ENCODE measurements around the gene GDI2.
"Not testable (repeated sequence)": the region's sequence is repeated elsewhere in the genome, so short reads cannot be mapped to it uniquely, and the experiment has no call there.

The GDI2 gene

DNA sequence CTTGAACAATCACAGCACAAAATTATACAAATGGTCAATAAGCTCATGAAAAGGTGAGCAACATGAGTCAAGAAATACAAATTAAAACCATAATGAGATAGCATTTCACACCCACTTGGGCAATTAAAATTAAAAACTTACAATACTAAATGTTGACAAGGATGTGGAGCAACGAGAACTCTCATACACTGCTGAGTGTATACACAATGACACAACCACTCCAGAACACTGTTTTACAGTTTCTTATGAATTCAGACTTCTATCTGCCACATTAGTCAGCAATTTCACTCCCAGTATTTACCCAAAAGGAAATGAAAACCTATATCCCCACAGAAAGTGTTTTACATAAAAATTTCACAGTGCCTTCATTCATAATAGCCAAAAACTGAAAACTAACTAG lies 31.1 kb downstream of the GDI2 start:
- DNase-seq (ENCODE audit: low read depth in 2 of 2), result no peak

DNA sequence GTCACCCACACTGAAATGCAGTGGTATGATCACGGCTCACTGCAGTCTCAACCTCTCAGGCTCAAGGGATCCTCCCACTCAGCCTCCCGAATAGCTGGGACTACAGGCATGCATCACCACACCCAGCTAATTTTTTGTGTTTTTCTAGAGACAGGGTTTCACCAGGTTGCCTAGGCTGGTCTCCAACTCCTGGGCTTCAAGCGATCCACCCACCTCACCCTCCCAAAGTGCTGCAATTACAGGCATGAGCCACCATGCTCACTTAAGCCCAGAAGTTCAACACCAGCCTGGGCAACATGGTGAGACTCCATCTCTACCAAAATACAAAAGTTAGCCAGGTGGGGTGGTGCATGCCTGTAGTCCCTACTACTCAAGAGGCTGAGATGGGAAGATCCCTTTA lies 33.5 kb downstream of the GDI2 start:
- no peak for DNase-seq (ENCODE audit: low read depth in 2 of 2)

DNA sequence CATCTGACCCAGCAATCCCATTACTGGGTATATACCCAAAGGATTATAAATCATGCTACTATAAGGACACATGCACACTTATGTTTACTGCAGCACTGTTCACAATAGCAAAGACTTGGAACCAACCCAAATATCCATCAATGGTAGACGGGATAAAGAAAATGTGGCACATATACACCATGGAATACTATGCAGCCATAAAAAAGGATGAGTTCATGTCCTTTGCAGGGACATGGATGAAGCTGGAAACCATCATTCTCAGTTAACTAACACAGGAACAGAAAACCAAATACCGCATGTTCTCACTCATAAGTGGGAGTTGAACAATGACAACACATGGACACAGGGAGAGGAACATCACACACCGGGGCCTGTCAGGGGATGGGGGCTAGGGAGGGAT lies 35.5 kb downstream of the GDI2 start:
- DNase-seq (ENCODE audit: low read depth in 2 of 2), result not testable (repeated sequence)

DNA sequence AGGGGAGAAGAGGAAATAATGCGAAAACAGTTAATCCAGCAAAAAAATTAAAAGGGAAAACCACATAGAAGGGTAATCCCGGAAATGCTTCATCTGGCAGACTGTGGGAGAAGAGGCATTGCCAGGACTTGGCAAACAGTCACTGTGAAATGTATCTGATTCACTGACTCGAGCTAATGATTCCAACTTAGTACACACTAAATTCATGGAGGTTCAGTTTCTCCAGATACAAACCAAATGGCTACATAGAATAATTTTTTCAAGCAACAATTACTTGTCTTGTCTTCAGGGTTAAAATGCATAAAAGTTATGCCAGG lies 36.4 kb downstream of the GDI2 start:
- no peak for DNase-seq (ENCODE audit: low read depth in 2 of 2)

DNA sequence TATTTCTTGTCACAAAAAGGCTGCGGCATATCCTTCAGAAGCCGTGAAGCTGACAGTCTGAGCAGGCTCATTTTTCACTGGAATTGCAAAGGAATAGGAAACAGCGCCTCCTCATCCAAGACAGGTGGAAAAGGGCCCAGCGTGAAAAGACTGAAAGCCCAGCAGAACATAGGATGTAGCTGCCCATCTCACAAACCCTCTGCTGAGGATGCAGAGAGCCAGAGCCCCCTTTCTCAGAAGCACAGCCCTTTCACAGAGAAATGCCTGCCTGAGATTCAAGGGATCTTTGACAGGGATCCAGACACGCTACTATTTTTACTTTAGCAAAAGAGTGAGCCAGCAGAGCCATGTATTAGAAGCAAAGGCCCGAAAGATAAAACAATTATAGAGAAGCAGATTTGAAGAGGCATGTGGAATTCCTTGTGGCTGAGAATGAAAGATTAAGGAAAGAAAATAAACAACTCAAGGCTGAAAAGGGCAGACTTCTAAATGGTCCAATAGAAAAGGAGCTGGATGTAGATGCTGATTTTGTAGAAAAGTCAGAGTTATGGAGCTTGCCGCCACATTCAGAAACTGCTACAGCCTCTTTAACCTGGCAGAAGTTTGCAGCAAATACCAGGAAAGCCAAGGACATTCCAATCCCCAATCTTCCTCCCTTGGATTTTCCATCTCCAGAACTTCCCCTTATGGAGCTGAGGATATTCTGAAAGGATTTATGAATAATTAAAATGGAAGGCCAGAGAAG lies 36.9 kb downstream of the GDI2 start:
- DNase-seq (ENCODE audit: low read depth in 2 of 2), result no peak

DNA sequence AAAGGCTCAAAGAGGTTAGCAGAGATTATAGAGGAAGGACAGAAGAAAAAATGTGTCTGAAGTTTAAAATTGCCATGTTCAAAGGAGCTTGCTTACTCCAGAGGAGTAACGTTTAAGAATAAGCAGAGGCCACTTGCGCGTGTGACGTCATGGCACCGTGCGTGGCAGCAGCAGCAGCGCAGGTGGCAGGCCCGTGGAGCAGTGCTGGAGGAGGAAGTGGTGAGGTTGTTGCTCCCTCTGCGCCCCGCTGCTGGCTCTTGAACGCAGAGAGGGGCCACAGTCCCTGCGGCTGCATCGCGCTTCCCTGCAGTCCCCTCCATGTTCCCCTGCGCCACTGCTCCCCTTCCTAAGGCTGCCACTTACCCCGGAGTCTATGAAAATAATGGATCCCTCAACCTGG lies 37.5 kb downstream of the GDI2 start:
- peak; percentile 55 to 74 for DNase-seq (ENCODE audit: low read depth in 2 of 2)

DNA sequence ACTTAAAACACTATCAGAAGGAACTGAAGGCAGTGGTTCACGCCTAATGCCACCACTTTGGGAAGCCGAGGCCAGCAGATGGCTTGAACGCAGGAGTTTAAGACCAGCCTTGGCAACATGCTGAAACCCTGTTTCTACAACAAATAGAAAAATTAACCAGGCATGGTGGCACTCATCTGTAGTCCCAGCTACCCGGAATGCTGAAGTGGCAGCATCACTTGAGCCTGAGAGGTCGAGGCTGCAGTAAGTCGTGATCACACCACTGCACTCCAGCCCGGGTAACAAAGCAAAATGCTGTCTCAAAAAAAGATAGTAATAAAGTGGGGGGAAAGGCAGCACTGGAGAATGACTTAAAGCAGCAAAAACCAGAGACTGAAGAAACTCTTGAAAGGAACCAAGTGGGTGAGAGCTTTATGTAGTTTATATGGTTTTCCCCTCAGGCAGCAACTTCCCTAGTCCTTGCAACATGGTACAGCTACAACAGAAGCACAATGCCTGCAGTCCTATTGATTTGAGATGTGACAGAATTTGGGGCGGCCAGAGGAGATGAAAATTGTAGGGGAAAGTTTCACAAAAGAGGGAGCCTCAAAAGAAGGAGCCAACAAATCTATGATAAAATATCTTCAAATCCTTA lies 38.1 kb downstream of the GDI2 start:
- DNase-seq (ENCODE audit: low read depth in 2 of 2), result no peak

DNA sequence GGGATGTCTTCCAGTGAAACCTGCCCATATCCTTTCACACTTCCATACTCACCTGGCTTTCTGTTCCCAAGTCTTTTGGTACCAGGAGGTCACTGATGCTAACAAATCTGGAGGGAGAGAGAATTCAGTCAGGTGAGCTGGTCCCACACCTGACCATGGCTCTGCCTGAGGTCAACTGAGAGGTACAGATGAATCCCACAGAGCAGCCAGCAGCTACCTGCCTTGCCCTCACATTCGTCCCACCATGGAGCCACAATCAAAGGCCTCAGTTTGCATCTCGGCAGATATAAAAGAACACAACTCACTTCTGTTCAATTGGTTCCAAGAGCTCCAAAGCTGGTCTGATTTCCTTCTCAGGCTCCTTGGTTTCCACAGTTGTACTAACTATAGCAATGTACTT lies 47.0 kb downstream of the GDI2 start:
- no peak for DNase-seq (ENCODE audit: low read depth in 2 of 2)

DNA sequence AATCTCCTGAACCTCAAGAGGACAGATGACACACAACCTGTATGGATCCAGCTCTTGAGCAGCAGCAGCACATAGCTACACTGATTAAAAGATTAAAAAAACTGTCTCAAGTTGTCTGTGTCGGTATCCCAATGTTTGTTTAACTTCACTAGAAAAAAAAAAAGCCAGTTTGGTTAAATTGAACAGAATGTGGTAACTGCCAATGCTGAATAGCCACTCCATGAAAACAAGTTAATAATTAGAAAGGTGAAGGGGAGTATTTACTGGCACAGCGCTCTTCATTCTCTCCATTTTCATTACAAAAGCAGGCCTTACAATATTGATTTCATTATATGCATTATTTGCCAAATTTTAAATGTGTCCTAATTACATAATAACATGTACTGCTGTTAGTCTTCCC lies 47.6 kb downstream of the GDI2 start:
- no peak for DNase-seq (ENCODE audit: low read depth in 2 of 2)

DNA sequence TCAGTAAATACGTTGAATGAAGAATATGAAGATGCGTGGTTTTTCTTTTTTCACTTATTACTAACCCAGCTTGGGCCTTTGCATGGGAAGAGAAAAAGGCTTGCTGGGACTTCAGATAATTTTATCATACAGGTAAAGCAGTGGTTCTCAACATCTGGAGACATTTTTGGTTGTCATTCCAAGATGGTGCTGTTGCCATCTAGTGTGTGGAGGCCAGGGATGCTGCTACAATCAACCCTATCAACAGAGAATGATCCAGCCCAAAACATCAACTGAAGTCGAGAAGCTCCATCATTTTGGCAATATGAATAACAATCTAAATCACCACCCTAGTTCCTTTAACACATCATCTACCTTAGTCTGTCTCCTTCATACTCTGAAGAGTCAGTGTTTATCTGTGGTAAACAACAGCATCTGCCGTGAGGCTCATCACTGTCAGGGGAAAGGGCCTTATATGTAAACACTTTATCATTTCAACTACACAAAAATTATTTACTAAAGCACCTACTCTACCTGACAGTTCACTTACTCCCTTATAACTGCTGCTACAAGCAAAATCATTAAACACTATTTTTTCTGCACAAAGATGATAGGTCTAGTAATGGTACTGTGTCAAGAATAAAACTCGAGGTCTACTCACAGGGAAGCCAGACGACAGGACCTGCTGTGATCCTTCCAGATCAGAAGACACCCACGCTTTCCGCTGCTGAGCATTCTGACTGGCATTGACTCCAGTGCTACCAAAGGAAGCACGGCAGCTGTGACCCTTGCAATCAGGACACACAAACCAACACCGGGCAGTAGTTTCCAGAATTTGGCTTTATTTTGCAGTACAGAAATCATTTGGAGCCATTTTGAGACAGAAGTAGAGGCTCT lies 48.6 kb downstream of the GDI2 start:
- DNase-seq (ENCODE audit: low read depth in 2 of 2), result no peak

DNA sequence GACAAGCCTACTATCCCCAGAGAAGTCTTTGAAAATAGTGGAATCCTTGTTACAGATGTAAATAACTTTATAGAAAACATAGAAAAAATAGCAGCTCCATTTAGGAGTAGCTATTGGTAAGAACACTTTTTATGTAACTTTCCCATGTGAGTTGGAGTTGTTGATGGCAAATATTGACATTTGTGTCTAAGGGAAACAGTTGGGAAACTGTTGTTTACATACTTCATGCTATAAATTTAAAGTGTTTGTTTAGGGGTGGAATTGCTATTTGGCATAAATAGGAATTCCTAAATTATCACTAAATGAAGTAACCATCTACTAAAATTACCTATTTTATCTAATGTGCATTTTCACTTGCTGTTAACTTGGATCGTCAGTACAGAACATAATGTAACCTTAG lies 50.7 kb downstream of the GDI2 start:
- no peak for DNase-seq (ENCODE audit: low read depth in 2 of 2)

DNA sequence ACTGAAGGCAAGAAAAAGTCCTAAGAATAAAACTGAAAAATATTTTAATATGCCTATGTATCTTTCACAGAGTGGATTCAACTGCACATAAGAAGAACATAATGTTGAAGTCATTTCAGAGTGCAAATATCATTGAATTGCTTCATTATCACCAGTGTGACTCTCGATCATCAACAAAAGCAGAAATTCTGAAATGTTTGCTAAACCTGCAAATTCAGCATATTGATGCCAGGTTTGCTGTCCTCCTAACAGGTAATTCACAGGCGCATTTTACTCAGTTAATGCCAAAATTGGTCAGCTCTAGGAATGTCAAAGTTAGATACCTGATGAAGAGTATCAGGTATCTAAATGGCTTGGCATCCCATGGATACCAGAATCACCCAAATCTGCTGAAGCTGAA lies 52.0 kb downstream of the GDI2 start:
- no peak for DNase-seq (ENCODE audit: low read depth in 2 of 2)

DNA sequence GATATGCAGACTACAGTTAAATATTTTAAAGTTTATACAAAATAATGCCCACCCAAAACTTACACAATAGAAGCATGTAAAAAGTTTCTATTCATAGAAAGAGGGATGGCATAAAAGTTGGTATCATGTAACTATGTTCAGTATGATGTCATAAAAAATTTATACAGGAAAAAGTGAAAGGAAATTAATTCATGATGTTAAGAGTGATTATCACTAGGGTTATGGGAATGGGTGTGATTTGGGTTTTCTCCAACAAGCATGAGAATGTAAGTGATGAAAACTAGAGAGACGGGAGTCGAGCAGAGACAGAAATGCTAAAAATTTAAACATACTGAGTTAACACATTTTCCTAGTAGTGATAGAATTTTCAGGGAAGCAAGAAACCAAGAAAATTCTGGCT lies 52.7 kb downstream of the GDI2 start:
- no peak for DNase-seq (ENCODE audit: low read depth in 2 of 2)

DNA sequence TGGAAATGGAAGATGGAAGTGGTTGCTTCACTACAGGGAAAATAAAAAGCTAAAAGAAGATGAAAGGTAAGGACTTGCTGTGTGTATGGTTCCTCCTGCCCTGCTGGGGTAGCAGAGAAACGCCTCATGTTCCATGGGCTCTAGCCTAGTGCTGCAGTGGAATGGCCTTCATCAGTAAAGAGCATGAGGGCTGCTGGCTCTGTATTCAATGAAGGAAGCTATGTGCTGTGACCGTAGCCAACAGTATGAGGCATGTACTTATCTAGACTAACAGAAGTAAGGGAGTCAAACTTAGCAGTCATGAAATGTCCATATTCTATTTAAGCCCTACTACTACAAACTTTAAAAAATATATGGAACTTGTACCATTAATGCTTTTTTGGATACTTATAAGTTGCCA lies 54.3 kb downstream of the GDI2 start:
- no peak for DNase-seq (ENCODE audit: low read depth in 2 of 2)

DNA sequence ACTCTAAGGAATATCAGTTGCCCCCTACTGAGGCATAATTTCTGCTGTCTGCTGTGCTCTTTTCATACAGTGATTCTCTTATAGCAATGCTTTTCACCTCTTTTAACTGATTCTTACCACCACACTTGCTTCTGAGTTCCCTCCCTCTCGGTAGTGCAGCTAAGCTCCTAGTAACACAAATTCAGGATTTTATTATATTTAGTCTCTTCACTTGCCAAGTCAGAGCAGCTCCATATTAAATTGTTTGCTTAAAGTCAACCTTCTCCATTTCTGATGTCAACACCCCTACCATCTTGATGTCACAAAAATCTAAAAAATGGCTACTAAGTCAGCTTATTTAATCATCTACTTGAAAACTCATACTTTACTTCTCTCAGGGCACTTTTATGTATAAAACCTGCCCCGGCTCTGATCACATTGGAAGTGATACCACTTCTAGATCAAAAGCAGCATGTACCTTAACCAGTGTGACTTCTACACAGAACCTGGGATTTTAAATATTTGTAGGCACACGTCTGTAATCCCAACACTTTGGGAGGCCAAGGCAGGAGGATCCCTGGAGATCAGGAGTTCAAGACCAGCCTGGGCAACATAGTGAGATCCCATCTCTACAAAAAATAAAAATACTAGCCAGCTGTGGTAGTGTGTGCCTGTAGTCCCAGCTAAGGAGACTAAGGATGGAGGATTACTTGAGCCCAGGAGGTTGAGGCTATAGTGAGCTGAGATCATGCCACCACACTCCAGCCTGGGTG lies 55.3 kb downstream of the GDI2 start:
- no peak for DNase-seq (ENCODE audit: low read depth in 2 of 2)

DNA sequence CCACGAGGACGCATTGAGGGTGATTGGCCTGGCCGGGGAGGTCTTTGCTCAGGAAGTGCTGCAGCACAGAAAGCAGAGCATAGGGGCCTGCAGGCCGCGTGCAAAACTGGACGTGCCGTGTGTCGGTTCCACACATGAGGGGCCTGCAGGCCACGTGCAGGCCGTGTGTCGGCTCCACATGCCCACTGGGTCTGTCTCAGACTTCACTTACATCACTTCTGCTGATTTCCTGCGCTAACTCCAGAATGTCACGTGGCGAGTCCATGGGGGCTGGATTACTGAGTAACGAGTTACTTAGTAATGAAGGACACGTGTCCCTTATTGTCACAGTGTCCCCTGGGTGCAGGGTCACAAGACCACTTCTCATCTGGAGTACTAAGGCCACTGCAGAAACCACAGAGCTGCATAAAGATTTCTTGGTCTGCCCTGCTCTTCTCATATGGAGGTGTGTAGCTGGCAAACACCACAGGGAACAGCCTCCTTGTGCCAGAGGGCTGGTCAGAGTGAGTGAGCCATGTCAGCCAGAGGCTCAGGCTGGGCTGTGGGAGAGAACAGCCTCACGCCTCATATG lies 60.8 kb downstream of the GDI2 start:
- DNase-seq (ENCODE audit: low read depth in 2 of 2), result no peak

DNA sequence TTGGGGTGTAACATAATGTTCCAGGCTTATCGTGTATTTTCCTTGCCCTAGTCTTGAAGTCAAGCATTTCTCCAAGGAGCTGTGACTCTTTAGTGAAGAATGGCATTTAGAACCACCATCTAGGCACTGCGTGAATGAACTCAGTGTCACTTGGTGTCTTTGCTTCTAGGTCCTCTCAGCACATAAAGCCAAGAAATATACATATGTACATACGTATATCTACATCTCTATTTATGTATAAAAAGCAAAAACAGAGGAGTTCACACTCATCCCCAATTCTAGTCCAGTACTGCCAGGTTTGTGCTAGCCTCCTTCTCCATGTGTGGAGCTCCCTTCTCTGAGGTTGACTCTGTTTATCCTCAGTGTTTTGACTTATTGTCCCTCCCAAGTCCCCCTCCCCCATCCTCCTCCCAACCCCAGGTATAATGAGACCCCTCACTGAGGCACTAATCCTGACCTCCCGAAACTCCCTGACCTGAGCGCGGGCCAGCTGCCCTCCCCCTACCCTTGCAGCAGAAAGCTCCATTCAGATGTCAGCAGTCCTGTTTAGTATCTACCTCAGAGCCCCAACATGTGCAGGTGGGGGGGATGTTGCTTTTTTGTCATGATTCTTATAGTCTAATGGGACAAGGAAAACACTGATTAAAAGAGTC lies 61.5 kb downstream of the GDI2 start:
- DNase-seq (ENCODE audit: low read depth in 2 of 2), result no peak

DNA sequence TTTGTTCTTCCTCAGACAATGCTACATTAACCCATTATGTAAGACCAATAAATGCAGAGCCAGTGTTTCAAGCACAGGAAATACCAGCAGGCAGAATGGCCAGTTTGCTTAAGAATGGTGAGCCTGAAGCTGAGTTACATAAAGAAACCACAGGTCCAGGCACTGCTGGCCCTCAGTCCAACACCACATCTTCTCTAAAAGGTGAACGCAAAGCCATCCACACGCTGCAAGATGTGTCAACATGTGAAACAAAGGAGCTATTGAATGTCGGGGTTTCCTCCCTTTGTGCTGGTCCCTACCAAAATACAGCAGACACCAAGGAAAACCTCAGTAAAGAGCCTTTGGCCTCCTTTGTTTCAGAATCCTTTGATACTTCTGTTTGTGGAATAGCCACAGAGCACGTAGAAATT lies 64.8 kb downstream of the GDI2 start:
- DNase-seq (ENCODE audit: low read depth in 2 of 2), result no peak

DNA sequence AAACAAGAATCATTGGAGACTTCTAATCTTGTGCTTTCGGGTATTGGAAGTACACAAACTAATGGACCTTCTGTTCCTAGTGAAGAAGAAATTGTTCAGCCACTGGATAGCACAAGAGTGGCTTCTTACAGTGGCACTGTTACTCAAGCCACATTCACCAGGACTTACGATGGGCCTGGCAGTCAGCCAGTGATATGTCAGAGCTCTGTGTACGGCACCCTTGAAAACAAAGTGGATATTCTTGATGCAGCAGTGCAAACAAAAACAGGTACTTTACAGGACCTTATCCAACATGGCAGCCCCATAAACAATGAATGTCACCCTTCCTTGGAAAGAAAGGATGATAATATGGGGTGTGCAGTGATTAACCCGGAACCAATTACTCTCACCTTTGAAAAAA lies 67.0 kb downstream of the GDI2 start:
- no peak for DNase-seq (ENCODE audit: low read depth in 2 of 2)

DNA sequence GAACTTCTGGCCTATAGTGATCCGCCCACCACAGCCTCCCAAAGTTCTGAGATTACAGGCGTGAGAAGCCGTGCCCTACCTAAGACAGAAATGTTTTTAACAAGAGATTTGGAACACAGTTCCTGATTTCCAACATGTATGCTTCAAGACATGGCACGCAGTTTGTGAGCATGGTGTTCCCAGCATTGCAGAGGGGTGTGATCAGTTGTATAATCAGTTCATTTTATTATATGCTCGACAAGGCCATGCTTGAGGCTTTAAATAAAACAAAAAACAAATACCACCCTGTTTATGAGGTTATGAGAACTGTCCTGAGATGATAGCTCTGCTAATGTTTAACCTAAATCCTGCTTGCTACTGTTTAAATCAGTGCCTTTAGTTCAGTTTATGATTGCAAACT lies 68.4 kb downstream of the GDI2 start:
- DNase-seq (ENCODE audit: low read depth in 2 of 2), result no peak

DNA sequence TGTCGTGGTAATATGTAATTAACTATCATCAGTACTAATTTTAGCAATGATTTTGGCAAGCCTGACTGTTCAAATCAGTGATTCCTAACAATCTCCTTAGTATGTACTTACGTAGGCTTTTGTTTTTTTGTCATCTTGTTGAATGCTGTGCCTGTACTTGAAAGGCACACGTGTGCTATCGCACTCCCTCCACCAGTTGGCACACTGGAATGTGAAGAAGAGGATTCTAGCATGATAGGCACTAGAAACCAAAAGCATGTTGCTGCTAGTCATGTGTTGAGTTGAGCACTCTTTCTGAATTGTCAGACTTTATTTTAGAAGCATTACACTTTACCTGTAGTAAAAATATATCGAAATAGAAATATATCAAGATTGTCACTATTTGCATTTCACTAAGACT lies 69.5 kb downstream of the GDI2 start:
- DNase-seq (ENCODE audit: low read depth in 2 of 2), result no peak

All from stimulated activated CD8-positive, alpha-beta memory T cell treated with anti-CD3 and anti-CD28 coated beads, Interleukin-7, amount 100 ng/mL, for 4 hours (primary cell).